Adipose tissue (tissue), 3 donors: ENCODE measurements around the gene LRRC55. TPM values are rescaled to one million over a fixed set of nuclear protein-coding genes. Genes with fewer than 3 reads are reported as not detected.
"Not testable (repeated sequence)": the region's sequence is repeated elsewhere in the genome, so short reads cannot be mapped to it uniquely, and the experiment has no call there.

Experiments used
- H3K27ac ChIP-seq: one replicate; pipeline ENCODE4 v1.5.1; 2013; ENCODE audit warnings: low read depth, low read length
- WGBS, 3 donors: extraction: QIAGEN DNeasy Blood & Tissue Kit; methylation state at CpG; one replicate each; pipeline ENCODE4 v1.1.7; 2013; 5-methylcytosine and 5-hydroxymethylcytosine counted together
- polyA plus RNA-seq, 3 donors: library from polyadenylated mRNA; stranded (reverse); fragments of 200-250 nt; gene quantifications; one replicate each; pipeline ENCODE4 v1.2.3, GENCODE V29; 2013
- donor health status: healthy with polysubstance abuse.
- donor health status: Bipolar disorder and iron deficiency.
- donor health status: healthy.

LRRC55 gene
- polyA plus RNA-seq, 3 donors: 0.10 to 0.18 TPM; not detected in 1

DNA sequence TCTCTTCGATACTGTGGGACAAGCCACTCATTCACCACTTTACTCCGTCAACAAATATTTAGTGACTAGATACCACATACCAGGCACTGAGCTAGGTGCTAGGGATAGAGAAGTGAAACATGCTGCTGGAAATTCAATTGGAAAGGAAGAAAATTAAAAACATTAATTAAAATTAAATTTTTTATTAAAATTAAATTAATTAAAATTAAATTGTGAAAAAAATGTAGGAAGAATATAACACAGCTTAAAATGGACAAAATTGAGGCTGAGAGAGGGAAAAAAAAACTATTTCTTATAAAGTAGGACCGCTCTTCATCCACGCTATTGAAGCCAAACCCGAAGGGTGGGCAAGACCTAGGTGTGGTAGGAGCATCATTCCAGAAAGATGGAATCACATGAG, 23.6 kb upstream of the LRRC55 start:
- H3K27ac ChIP-seq: no peak overlapping the region
- WGBS, 3 donors: 67 to 84% (median 82%) methylated on average over 5 of the region's 5 CpGs

DNA sequence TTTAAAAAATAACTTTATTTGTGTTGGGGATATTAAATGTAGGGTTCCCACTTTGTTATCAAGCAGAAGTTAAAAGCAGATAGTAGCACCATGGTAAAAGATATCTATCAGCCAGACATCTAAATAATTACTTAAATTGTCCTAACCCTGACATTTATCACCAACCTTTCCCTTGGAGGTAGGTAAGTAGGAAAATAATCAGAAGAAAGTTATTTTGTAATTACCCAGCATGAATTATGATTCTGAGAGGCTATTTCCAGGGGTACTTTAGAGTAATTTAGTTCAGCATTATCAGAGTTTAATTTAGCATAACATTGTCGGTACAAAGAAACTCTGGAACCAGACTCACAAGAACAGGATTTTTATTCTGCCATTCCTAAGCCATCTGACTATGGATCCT, 23.2 kb upstream of the LRRC55 start:
- H3K27ac ChIP-seq: no peak overlapping the region
- 76 to 100% (median 85%) methylated on average over 1 of the region's 1 CpG for WGBS, 3 donors

DNA sequence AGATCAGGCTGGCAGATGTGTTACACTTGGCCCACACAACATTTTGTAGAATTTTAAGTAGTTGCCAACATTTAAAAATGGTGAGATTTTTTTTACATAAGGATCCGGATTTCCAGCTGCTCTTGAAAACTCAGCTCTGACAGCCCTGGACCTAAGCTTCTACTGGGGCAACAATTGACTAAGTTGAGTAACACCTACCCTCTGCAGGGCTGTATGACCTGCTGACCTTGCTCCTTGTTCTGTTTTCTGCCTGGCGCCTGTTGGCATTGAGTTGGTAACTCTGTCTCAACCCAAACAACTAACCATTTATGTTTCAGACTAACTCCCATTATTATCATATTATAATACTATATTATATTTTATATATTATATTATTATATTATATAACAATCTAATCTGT, 21.1 kb upstream of the LRRC55 start:
- H3K27ac ChIP-seq: no peak overlapping the region
- 70 to 77% (median 77%) methylated on average over 2 of the region's 2 CpGs for WGBS, 3 donors

GRCh38 chr11:57161351-57161750, 20.4 kb upstream of the LRRC55 start:
- WGBS, 3 donors: 33 to 73% (median 71%) methylated on average over 5 of the region's 5 CpGs
- no peak overlapping the region for H3K27ac ChIP-seq

GRCh38 chr11:57162179-57162898, 19.4 kb upstream of the LRRC55 start:
- 65 to 79% (median 76%) methylated on average over 6 of the region's 6 CpGs for WGBS, 3 donors
- no peak overlapping the region for H3K27ac ChIP-seq

DNA sequence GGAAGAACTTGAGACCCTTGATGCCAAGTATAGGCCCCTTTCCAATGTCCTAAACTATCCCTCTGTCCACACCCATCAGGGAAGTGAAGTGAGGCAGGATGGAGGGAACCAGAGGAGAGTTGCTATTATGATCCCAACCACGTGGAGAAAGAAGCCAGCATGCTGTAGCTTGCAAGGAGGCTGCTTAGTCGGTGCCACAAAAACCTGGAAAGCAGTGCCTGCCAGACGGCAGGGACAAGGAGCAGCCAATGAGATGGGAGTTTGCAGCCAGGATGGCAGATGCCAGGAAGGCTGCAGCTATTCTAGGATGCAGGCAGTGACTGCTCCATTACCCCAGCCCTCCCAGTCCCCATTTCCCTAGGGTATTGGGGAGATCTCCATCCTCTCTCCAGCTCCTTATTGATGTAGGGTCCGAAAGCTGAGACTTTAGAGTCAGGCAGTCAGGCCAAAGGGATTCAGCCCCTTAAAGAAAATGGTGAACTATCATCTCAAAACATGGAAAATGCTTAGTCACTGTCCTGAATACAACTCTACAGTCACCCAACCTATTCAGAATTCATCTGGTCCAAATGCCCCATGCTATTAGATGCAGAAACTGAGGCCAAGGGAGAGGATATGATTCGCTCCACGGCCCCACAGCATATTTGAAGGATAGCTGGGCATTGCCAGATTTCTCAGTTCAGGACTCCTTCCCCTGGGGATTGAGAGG, 18.4 kb upstream of the LRRC55 start:
- no peak overlapping the region for H3K27ac ChIP-seq
- WGBS, 3 donors: 60 to 77% (median 77%) methylated on average over 6 of the region's 6 CpGs

GRCh38 chr11:57164317-57164716, 17.4 kb upstream of the LRRC55 start:
- 82 to 95% (median 88%) methylated on average over 1 of the region's 1 CpG for WGBS, 3 donors
- H3K27ac ChIP-seq: no peak overlapping the region

- no peak overlapping the region for H3K27ac ChIP-seq
- 52 to 58% (median 57%) methylated on average over 2 of the region's 2 CpGs for WGBS, 3 donors
Observed at GRCh38 chr11:57167125-57167846, 14.5 kb upstream of the LRRC55 start.

DNA sequence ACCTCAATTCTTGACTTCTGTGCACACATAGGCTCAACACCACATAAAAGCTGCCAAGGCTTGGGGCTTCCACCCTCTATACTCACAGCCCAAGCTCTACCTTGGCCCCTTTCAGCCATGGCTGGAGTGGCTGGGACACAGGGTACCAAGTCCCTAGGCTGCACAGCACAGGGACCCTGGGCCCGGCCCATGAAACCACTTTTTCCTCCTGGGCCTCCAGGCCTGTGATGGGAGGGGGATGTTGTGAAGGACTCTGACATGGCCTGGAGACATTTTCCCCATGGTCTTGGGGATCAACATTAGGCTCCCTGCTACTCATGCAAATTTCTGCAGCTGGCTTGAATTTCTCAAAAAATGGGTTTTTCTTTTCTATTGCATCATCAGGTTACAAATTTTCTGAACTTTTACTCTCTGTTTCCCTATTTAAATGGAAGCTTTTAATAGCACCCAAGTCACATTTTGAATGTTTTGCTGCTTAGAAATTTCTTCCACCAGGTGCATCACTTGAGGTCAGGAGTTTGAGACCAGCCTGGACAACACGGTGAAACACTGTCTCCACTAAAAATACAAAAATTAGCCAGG, 11.9 kb upstream of the LRRC55 start:
- H3K27ac ChIP-seq: not testable (repeated sequence)
- 85 to 93% (median 93%) methylated on average over 2 of the region's 2 CpGs for WGBS, 3 donors

- no peak overlapping the region for H3K27ac ChIP-seq
- 51 to 85% (median 76%) methylated on average over 3 of the region's 3 CpGs for WGBS, 3 donors
Observed at GRCh38 chr11:57172031-57172430, 9.7 kb upstream of the LRRC55 start.

- WGBS, 3 donors: 71 to 79% (median 76%) methylated on average over 5 of the region's 5 CpGs
- no peak overlapping the region for H3K27ac ChIP-seq
Observed at GRCh38 chr11:57174656-57175055, 7.1 kb upstream of the LRRC55 start.

- H3K27ac ChIP-seq: no peak overlapping the region
Observed at GRCh38 chr11:57175478-57175877, 6.3 kb upstream of the LRRC55 start.

GRCh38 chr11:57178334-57178733, 3.4 kb upstream of the LRRC55 start:
- H3K27ac ChIP-seq: no peak overlapping the region
- WGBS, 3 donors: 14 to 77% (median 70%) methylated on average over 2 of the region's 2 CpGs

DNA sequence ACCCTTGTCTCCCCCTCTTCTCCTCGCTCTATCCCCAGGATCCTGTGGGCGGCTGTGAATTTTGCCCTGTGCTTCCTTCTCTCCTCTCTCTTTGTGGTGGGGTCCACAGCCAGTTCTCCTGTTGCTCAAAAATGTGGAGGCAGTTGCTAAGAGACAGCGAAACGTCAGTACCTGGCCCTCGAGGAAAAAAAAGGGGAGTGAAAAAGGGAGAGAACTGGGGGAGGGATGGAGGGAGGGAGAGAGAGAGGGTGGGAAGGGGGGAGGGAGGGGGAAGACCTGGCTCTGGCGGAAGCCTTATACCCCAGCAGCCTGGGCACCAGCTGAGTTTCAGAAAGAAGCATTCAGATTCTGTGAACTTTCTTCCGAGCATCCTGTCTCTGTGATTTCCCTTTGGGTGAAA, 2.1 kb upstream of the LRRC55 start:
- no peak overlapping the region for H3K27ac ChIP-seq
- WGBS, 3 donors: 39 to 55% (median 49%) methylated on average over 7 of the region's 7 CpGs

- WGBS, 3 donors: 8 to 23% (median 19%) methylated on average over 24 of the region's 24 CpGs
- no peak overlapping the region for H3K27ac ChIP-seq
Observed at GRCh38 chr11:57180081-57180561, 1.6 kb upstream of the LRRC55 start.

DNA sequence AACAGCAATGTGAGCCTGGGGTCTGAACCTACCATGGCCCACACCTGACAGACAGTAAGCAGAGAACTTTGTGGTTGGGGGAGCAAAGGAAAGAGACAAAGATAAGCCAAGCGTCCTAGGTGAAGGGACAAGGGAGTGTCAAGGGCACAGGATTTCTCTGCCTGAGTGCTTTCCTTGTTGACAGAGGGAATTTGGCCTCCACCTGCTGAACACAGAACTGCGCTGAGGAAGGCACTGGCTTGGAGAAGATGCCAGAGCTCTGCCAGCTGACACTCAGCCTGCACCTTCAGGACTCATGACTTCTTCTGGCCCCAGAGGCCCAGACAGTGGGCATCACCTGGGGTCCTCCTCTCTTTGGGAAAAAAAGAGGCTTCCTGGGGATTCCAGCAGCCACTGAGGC, 789 bp upstream of the LRRC55 start:
- 27 to 74% (median 70%) methylated on average over 2 of the region's 2 CpGs for WGBS, 3 donors
- no peak overlapping the region for H3K27ac ChIP-seq

GRCh38 chr11:57182896-57183295, 1.1 kb downstream of the LRRC55 start:
- WGBS, 3 donors: 84 to 93% (median 91%) methylated on average over 3 of the region's 3 CpGs

DNA sequence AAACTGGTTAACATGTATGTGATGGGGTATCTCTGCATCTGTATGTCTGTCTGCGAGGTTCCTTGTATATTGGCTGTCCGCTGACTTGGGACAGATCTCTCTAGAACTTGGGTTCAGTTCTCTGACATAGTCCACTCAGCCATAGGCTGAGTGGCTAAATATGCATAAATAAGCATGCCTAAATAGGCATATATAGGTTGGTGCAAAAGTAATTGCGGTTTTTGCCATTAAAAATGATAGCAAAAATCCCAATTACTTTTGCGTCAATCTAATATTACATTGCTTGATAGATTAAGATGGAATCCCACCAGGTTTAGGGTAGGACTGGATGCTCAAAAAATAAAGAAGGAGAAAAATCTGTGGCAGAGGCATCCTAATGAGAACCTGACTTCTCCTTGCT, 8.8 kb downstream of the LRRC55 start:
- 91 to 97% (median 97%) methylated on average over 4 of the region's 4 CpGs for WGBS, 3 donors
- no peak overlapping the region for H3K27ac ChIP-seq

More at GRCh38 chr11:57182896-57183295, 1.1 kb downstream of the LRRC55 start:
- H3K27ac ChIP-seq: no peak overlapping the region
